HG02884 (cell line): ENCODE data around the gene MYL5.
"Not testable (repeated sequence)": the region's sequence is repeated elsewhere in the genome, so short reads cannot be mapped to it uniquely, and the experiment has no call there.

Source experiments
- ATAC-seq: cut with Tn5 transposase; IDR thresholded peaks from one replicate; pipeline ENCODE4 v1.9.1; 2021; ENCODE audit warnings: mild to moderate bottlenecking, moderate library complexity; ENCODE audit not compliant: unreplicated experiment

MYL5 gene

GRCh38 chr4:656436-657337 is 17.7 kb upstream of the MYL5 start:
- no peak for ATAC-seq

GRCh38 chr4:657338-657833 is 17.0 kb upstream of the MYL5 start:
- no peak for ATAC-seq

GRCh38 chr4:657834-658667 is 16.3 kb upstream of the MYL5 start:
- no peak for ATAC-seq

GRCh38 chr4:658681-659667 is 15.4 kb upstream of the MYL5 start:
- no peak for ATAC-seq

GRCh38 chr4:659851-660250 is 14.5 kb upstream of the MYL5 start:
- ATAC-seq, result no peak

- ATAC-seq, result no peak
Observed at GRCh38 chr4:660401-660800, 13.9 kb upstream of the MYL5 start.

- ATAC-seq, result no peak
Observed at GRCh38 chr4:661231-661630, 13.1 kb upstream of the MYL5 start.

GRCh38 chr4:661881-662761 is 12.2 kb upstream of the MYL5 start:
- ATAC-seq, result no peak

- no peak for ATAC-seq
Observed at GRCh38 chr4:663046-663437, 11.3 kb upstream of the MYL5 start.

- ATAC-seq, result no peak
Observed at GRCh38 chr4:663438-664428, 10.6 kb upstream of the MYL5 start.

GRCh38 chr4:664713-665231 is 9.6 kb upstream of the MYL5 start:
- ATAC-seq, result no peak

- no peak for ATAC-seq
Observed at GRCh38 chr4:665381-665750, 9.0 kb upstream of the MYL5 start.

GRCh38 chr4:665751-666435 is 8.4 kb upstream of the MYL5 start:
- ATAC-seq, result no peak

GRCh38 chr4:666436-666810 is 7.9 kb upstream of the MYL5 start:
- ATAC-seq, result no peak

GRCh38 chr4:666822-667544 is 7.4 kb upstream of the MYL5 start:
- no peak for ATAC-seq

- no peak for ATAC-seq
Observed at GRCh38 chr4:667545-667925, 6.8 kb upstream of the MYL5 start.

- not testable (repeated sequence) for ATAC-seq
Observed at GRCh38 chr4:668219-668618, 6.1 kb upstream of the MYL5 start.
